ENCODE measurements around the gene TMEM50A. TPM values are rescaled to one million over a fixed set of nuclear protein-coding genes. Genes with fewer than 3 reads are reported as not detected.
"Not testable (repeated sequence)": the region's sequence is repeated elsewhere in the genome, so short reads cannot be mapped to it uniquely, and the experiment has no call there.

Gene TMEM50A
- total RNA-seq, 4 donors from 2014 or later = 28.4 to 47.9 (median 43.0) TPM

DNA sequence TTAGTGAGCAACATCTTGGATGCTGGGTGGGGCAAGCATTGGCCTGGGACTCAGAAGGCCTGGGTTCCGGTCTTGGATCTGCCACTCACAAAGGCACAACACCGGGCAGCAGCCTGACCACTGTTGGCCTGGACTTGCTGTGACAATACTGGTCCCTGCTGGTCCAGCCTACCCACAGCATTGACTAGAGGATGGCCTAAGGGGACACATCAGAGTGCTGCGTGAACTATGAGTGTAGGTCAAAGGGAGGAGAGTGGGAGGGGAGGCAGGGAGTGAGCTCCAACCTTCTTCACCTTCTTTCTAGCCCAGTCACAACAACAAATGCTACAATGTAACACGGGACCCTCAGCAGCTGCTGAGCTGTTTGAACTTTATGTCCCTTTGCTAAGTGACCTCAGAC lies 31.1 kb downstream of the TMEM50A start:
- Histone ChIP-seq H3K36me3 (no peaks in the 10 kb centered on the region), H3K9me3 (no peaks in the 10 kb centered on the region), H3K4me3 (no peak overlapping the region), H3K27me3 (no peaks in the 10 kb centered on the region), H3K27ac (no peak overlapping the region), H3K4me1 (no peaks in the 10 kb centered on the region)
- ATAC-seq (no peak), DNase-seq (no peak)
- in situ Hi-C loops (cut with MboI; ENCODE audit: low sequenced_read_pairs in 4 of 4) = no loop called here
- TF ChIP-seq POLR2A (IDR thresholded peaks at IDR 0.05) = no peak
- TF ChIP-seq, protein P1, sequence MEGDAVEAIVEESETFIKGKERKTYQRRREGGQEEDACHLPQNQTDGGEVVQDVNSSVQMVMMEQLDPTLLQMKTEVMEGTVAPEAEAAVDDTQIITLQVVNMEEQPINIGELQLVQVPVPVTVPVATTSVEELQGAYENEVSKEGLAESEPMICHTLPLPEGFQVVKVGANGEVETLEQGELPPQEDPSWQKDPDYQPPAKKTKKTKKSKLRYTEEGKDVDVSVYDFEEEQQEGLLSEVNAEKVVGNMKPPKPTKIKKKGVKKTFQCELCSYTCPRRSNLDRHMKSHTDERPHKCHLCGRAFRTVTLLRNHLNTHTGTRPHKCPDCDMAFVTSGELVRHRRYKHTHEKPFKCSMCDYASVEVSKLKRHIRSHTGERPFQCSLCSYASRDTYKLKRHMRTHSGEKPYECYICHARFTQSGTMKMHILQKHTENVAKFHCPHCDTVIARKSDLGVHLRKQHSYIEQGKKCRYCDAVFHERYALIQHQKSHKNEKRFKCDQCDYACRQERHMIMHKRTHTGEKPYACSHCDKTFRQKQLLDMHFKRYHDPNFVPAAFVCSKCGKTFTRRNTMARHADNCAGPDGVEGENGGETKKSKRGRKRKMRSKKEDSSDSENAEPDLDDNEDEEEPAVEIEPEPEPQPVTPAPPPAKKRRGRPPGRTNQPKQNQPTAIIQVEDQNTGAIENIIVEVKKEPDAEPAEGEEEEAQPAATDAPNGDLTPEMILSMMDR (IDR thresholded peaks at IDR 0.05 in 4 of 5, conservative IDR thresholded peaks at IDR 0.05 in 1 of 5) = no peak
- intact Hi-C loops (cut with DNase I; ENCODE audit: low total_unique reads) = no loop called here

DNA sequence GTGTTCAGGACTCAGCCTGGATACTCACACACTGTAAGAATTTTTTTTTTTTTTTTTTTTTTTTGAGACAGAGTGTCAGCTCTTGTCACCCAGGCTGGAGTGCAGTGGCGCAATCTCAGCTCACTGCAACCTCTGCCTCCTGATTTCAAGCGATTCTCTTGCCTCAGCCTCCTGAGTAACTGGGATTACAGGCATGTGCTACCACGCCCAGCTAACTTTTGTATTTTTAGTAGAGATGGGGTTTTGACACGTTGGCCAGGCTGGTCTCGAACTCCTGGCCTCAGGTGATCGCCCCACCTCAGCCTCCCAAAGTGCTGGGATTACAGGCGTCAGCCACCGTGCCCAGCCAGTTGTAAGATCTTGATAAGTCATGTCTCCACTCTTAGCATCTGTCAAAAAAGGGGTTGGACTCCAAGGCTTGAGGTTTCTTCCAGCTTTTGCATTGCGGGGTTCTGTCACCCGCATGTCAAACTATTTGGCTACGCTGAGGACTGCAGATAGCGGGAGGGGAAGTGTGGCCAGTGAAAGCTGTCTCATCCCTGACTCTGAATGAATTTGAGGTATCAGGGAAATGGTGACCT lies 31.6 kb downstream of the TMEM50A start:
- H3K4me1 ChIP-seq; intact Hi-C loops (cut with DNase I; ENCODE audit: low total_unique reads); ATAC-seq; in situ Hi-C loops (cut with MboI; ENCODE audit: low sequenced_read_pairs in 4 of 4); H3K9me3 ChIP-seq; H3K4me3 ChIP-seq; DNase-seq; H3K27me3 ChIP-seq; H3K36me3 ChIP-seq; H3K27ac ChIP-seq: not testable (repeated sequence)

DNA sequence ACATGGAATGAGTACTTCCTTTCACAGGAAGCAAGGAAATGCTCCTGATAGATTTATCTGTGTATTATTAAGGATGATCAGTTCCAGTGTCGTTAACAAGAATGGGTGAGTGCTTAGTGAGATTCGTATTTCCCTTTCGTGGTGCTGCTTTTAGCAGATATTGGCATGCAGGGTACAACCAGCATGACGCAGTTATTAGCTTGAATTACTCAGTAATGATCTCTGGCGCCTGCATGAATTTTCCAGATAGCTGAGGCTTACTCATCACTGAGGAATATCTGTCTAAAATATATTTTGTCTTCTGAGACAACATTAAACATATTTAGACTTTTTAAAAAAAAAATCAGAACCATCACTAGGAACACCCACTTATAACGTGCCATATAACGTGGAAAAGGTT lies 33.6 kb downstream of the TMEM50A start:
- DNase-seq; in situ Hi-C loops (cut with MboI; ENCODE audit: low sequenced_read_pairs in 4 of 4); H3K36me3 ChIP-seq; intact Hi-C loops (cut with DNase I; ENCODE audit: low total_unique reads); H3K4me1 ChIP-seq; H3K9me3 ChIP-seq; H3K27me3 ChIP-seq; ATAC-seq; H3K27ac ChIP-seq; H3K4me3 ChIP-seq: not testable (repeated sequence)

DNA sequence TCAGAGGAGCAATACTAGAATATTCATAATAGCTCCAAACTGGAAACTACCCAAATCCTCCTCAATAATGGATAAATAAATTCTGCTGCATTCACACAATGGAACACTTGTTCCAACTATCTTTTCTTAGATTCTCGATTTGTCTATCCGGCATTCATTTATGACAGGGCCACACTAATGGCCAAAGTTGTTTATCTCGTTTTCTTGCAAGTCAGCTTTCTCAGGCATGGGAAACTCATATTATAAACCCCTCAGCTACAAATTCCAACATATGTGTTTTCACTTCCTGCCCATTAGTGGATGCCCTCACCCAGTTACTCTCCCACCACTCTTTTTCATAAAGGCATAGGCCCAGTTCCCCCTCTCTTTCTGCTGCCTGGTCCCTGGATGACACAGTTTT lies 40.2 kb downstream of the TMEM50A start:
- DNase-seq; H3K27me3 ChIP-seq; H3K36me3 ChIP-seq; H3K27ac ChIP-seq; intact Hi-C loops (cut with DNase I; ENCODE audit: low total_unique reads); ATAC-seq; H3K4me3 ChIP-seq; in situ Hi-C loops (cut with MboI; ENCODE audit: low sequenced_read_pairs in 4 of 4); H3K9me3 ChIP-seq; H3K4me1 ChIP-seq: not testable (repeated sequence)

DNA sequence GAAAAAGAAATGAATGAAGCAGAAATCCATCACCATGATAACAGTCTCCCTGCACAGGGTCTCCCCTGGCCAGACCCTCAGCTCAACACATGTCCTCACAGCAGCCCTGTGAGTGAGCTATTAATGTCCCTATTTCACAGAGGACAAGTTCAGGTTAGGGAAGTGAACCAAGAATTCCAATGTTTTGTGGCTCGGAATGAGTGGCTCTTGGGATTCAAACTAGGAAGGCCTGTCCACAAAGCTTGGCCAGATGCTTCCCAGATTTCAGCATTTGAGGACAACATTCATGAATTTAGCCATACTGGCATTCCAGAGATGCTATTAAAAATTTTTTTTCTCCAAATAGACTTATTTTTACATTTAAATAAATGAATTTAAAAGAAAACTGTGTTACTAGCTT lies 44.4 kb downstream of the TMEM50A start:
- H3K4me1 ChIP-seq; H3K27ac ChIP-seq; intact Hi-C loops (cut with DNase I; ENCODE audit: low total_unique reads); in situ Hi-C loops (cut with MboI; ENCODE audit: low sequenced_read_pairs in 4 of 4); DNase-seq; H3K27me3 ChIP-seq; H3K4me3 ChIP-seq; H3K36me3 ChIP-seq; ATAC-seq; H3K9me3 ChIP-seq: not testable (repeated sequence)

DNA sequence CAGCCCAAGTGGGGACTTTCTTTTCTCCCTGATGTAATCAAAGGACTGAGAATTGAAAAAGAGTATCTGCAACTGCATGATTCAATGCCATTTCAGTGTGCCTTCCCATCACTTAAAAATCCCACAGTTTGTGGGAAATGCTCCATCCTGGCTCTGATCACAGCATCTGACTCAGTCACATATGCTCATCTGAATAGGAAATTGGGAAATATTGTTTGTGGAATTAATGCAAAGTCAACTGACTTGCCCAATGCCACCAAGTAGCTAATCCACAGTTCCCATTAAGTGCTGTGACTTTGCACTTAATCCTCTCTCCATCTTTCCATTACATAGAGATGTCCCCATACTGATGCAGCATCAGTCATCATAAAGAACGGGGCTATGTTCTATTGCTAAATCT lies 45.0 kb downstream of the TMEM50A start:
- H3K9me3 ChIP-seq; ATAC-seq; H3K36me3 ChIP-seq; H3K27me3 ChIP-seq; H3K4me3 ChIP-seq; H3K27ac ChIP-seq; intact Hi-C loops (cut with DNase I; ENCODE audit: low total_unique reads); in situ Hi-C loops (cut with MboI; ENCODE audit: low sequenced_read_pairs in 4 of 4); H3K4me1 ChIP-seq: not testable (repeated sequence)
- DNase-seq = peak in 1 of 2 donors; percentile 15

DNA sequence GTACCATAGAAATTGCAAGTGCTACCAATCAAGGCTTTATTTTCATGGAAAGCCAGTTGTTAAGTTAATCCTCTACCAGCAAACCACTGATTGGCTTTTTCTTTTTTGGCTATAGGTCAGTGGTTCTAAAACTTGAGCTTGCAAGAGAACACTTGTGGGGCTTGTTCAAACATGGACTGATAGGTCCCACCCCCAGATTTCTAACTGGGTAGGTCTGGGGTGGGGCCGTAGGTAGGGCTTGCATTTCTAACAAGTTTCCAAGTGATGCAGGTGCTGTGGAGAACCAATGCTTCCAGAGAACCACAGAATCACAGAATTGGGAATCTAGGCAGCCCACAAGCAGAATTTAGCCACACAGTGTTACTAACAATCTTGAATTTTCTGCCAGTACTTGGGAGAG lies 45.7 kb downstream of the TMEM50A start:
- ATAC-seq; H3K27me3 ChIP-seq; in situ Hi-C loops (cut with MboI; ENCODE audit: low sequenced_read_pairs in 4 of 4): not testable (repeated sequence)

DNA sequence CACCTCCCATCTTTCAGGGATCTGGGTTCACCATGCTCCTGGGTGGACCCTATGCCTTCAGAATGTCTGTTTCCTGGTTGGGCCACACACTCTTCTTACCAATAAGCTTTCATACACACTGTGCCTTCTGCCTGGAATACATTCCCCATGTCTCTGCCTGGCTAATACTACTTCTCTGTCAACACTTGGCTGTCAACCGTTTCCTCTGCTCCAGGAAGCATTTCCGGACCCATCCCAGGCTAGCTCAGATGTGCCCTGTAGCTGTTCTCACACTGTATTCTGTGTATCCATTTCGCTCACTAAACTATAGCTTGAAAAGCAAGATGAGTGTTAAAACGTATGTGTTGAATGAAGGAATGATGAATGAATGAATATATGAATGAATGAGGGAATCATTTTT lies 49.0 kb downstream of the TMEM50A start:
- H3K27ac ChIP-seq; ATAC-seq; H3K4me1 ChIP-seq; H3K27me3 ChIP-seq; H3K9me3 ChIP-seq; H3K36me3 ChIP-seq; DNase-seq; H3K4me3 ChIP-seq; in situ Hi-C loops (cut with MboI; ENCODE audit: low sequenced_read_pairs in 4 of 4); intact Hi-C loops (cut with DNase I; ENCODE audit: low total_unique reads): not testable (repeated sequence)

More for the DNA sequence above, 45.7 kb downstream of the TMEM50A start:
- intact Hi-C loops (cut with DNase I; ENCODE audit: low total_unique reads); DNase-seq; H3K27ac ChIP-seq; H3K4me3 ChIP-seq; H3K36me3 ChIP-seq; H3K4me1 ChIP-seq; H3K9me3 ChIP-seq: not testable (repeated sequence)

DNA sequence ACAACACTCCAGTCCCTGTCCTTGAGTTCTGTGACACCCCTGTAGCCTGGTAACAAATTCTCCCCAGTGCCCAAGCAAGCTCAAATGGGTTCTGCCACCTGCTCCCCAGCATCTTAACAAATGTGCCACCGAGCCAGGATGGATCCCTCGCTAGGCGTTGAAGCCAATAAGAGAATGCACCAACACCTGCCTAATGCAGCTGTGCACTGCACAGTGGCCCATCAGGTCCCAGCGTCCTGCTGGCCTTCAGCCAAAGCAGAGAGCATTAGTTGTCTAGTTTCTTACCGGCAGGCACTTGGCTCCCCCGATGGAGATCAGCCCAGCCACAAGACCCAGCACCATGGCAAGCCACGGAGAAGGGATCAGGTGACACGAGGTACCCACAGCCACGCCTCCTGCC lies 50.6 kb downstream of the TMEM50A start:
- H3K4me1 ChIP-seq; H3K4me3 ChIP-seq; intact Hi-C loops (cut with DNase I; ENCODE audit: low total_unique reads); in situ Hi-C loops (cut with MboI; ENCODE audit: low sequenced_read_pairs in 4 of 4); H3K9me3 ChIP-seq; H3K27me3 ChIP-seq; H3K27ac ChIP-seq; DNase-seq; ATAC-seq; H3K36me3 ChIP-seq: not testable (repeated sequence)

DNA sequence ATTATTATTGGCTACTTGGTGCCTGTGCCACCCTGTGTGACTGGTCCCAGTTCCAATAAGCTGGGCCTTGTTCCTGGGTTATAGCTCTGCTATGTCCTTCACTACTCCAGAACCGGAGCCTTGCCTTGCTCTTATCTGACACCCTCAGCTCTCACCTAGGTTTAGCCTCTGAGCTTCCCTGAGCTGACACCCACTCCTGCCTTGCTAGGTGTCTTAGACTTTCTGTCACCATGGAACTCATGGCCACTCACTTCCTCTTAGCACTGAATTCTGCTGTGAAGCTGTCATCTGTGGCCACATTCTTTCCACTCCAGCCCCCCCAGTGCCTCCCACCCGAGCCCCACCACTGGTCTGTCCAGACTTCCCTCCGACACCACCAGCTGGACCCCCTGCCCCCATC lies 51.6 kb downstream of the TMEM50A start:
- intact Hi-C loops (cut with DNase I; ENCODE audit: low total_unique reads); in situ Hi-C loops (cut with MboI; ENCODE audit: low sequenced_read_pairs in 4 of 4): not testable (repeated sequence)

More for the DNA sequence above, 51.6 kb downstream of the TMEM50A start:
- not testable (repeated sequence) for DNase-seq, ATAC-seq, H3K9me3 ChIP-seq, H3K4me1 ChIP-seq, H3K4me3 ChIP-seq, H3K27ac ChIP-seq, H3K36me3 ChIP-seq, H3K27me3 ChIP-seq

Measured in gastrocnemius medialis (tissue), 4 donors.